ENCODE measurements around the gene GNAI2. TPM values are rescaled to one million over a fixed set of nuclear protein-coding genes. Genes with fewer than 3 reads are reported as not detected.

Gene GNAI2
- total RNA-seq (2014; rRNA removed; shearing (Covaris generic); ENCODE audit: low replicate concordance) = 151 and 174 TPM in 2 replicates

GRCh38 chr3:50235716-50236483 lies at the start of gene GNAI2:
GNAI2 (plus strand) TSS chr3:50236204; CDS start chr3:50236336, 132 bp downstream.
- Histone ChIP-seq H3K9me3 (ENCODE audit: low read length) (no peaks in the 10 kb centered on the region), H3K79me2 (ENCODE audit: low read length) (peaks cover 46% of the 10 kb centered on the region), H3K4me3 (ENCODE audit: low read length) (peak within 1 kb of the TSS; percentile 95), H3K4me1 (ENCODE audit: low read length) (peaks cover 42% of the 10 kb centered on the region), H3K36me3 (ENCODE audit: insufficient read depth, low read length) (peaks cover 10% of the 10 kb centered on the region; the same call in 1 of the 2 replicates), H2AFZ (ENCODE audit: low read length) (no peak within 1 kb of the TSS), H3K27ac (ENCODE audit: low read length) (peak within 1 kb of the TSS; percentile 90), H3K9ac (ENCODE audit: low read length) (peak within 1 kb of the TSS; percentile 95), H3K27me3 (ENCODE audit: low read length) (no peaks in the 10 kb centered on the region), H3K9me2 (replicated peaks; ENCODE audit: insufficient read depth, low read length) (no peaks in the 10 kb centered on the region), H4K20me1 (ENCODE audit: insufficient read depth, low read depth, low read length) (peaks cover 30% of the 10 kb centered on the region), H3K4me2 (ENCODE audit: low read depth, low read length, poor library complexity, severe bottlenecking) (peak within 1 kb of the TSS; percentile 89)
- peak; percentile 99 for DNase-seq

GRCh38 chr3:50187750-50188149 lies 48.3 kb upstream of the GNAI2 start:
- peaks cover 5% of the 10 kb centered on the region; the same call in 1 of the 2 replicates for H3K4me1 ChIP-seq (ENCODE audit: low read length)
- H3K36me3 ChIP-seq (ENCODE audit: insufficient read depth, low read length) = no peaks in the 10 kb centered on the region
- H3K4me2 ChIP-seq (ENCODE audit: low read depth, low read length, poor library complexity, severe bottlenecking) = no peak overlapping the region
- no peak overlapping the region for H2AFZ ChIP-seq (ENCODE audit: low read length)
- 0 out of 2 replicates have a peak, but pooled peaks cover 4% of the 10 kb centered on the region for H4K20me1 ChIP-seq (ENCODE audit: insufficient read depth, low read depth, low read length)
- no peaks in the 10 kb centered on the region for H3K9me3 ChIP-seq (ENCODE audit: low read length)
- H3K79me2 ChIP-seq (ENCODE audit: low read length) = no peaks in the 10 kb centered on the region
- no peak overlapping the region for H3K9ac ChIP-seq (ENCODE audit: low read length)
- H3K4me3 ChIP-seq (ENCODE audit: low read length) = no peak overlapping the region
- no peaks in the 10 kb centered on the region for H3K27me3 ChIP-seq (ENCODE audit: low read length)
- H3K27ac ChIP-seq (ENCODE audit: low read length) = no peak overlapping the region
- no peak for DNase-seq
- H3K9me2 ChIP-seq (replicated peaks; ENCODE audit: insufficient read depth, low read length) = no peaks in the 10 kb centered on the region

GRCh38 chr3:50189274-50189673 lies 46.7 kb upstream of the GNAI2 start:
- DNase-seq = peak; percentile 87
- Histone ChIP-seq H3K79me2 (ENCODE audit: low read length) (no peaks in the 10 kb centered on the region), H3K36me3 (ENCODE audit: insufficient read depth, low read length) (no peaks in the 10 kb centered on the region), H3K27me3 (ENCODE audit: low read length) (no peaks in the 10 kb centered on the region), H3K4me2 (ENCODE audit: low read depth, low read length, poor library complexity, severe bottlenecking) (no peak overlapping the region), H3K4me1 (ENCODE audit: low read length) (peaks cover 5% of the 10 kb centered on the region; the same call in 1 of the 2 replicates), H4K20me1 (ENCODE audit: insufficient read depth, low read depth, low read length) (0 out of 2 replicates have a peak, but pooled peaks cover 4% of the 10 kb centered on the region), H3K9ac (ENCODE audit: low read length) (no peak overlapping the region), H3K4me3 (ENCODE audit: low read length) (no peak overlapping the region), H2AFZ (ENCODE audit: low read length) (no peak overlapping the region), H3K9me3 (ENCODE audit: low read length) (no peaks in the 10 kb centered on the region), H3K27ac (ENCODE audit: low read length) (no peak overlapping the region), H3K9me2 (replicated peaks; ENCODE audit: insufficient read depth, low read length) (no peaks in the 10 kb centered on the region)

- H3K27me3 ChIP-seq (ENCODE audit: low read length) = no peaks in the 10 kb centered on the region
- H3K4me3 ChIP-seq (ENCODE audit: low read length) = no peak overlapping the region
- H4K20me1 ChIP-seq (ENCODE audit: insufficient read depth, low read depth, low read length) = 0 out of 2 replicates have a peak, but pooled peaks cover 4% of the 10 kb centered on the region
- peaks cover 5% of the 10 kb centered on the region; the same call in 1 of the 2 replicates for H3K4me1 ChIP-seq (ENCODE audit: low read length)
- H3K79me2 ChIP-seq (ENCODE audit: low read length) = no peaks in the 10 kb centered on the region
- H3K9me3 ChIP-seq (ENCODE audit: low read length) = no peaks in the 10 kb centered on the region
- H3K36me3 ChIP-seq (ENCODE audit: insufficient read depth, low read length) = no peaks in the 10 kb centered on the region
- H3K9me2 ChIP-seq (replicated peaks; ENCODE audit: insufficient read depth, low read length) = no peaks in the 10 kb centered on the region
- no peak overlapping the region for H3K27ac ChIP-seq (ENCODE audit: low read length)
- H3K4me2 ChIP-seq (ENCODE audit: low read depth, low read length, poor library complexity, severe bottlenecking) = no peak overlapping the region
- H3K9ac ChIP-seq (ENCODE audit: low read length) = no peak overlapping the region
- no peak for DNase-seq
- no peak overlapping the region for H2AFZ ChIP-seq (ENCODE audit: low read length)
Measured at GRCh38 chr3:50189989-50190388, 46.0 kb upstream of the GNAI2 start.

- H3K9ac ChIP-seq (ENCODE audit: low read length) = no peak within 1 kb of the TSS
- no peaks in the 10 kb centered on the region for H3K36me3 ChIP-seq (ENCODE audit: insufficient read depth, low read length)
- 0 out of 2 replicates have a peak, but pooled peaks cover 7% of the 10 kb centered on the region for H4K20me1 ChIP-seq (ENCODE audit: insufficient read depth, low read depth, low read length)
- H3K4me2 ChIP-seq (ENCODE audit: low read depth, low read length, poor library complexity, severe bottlenecking) = no peak within 1 kb of the TSS
- DNase-seq = no peak
- no peak within 1 kb of the TSS for H2AFZ ChIP-seq (ENCODE audit: low read length)
- no peak within 1 kb of the TSS for H3K4me3 ChIP-seq (ENCODE audit: low read length)
- no peaks in the 10 kb centered on the region for H3K9me3 ChIP-seq (ENCODE audit: low read length)
- no peak within 1 kb of the TSS for H3K27ac ChIP-seq (ENCODE audit: low read length)
- H3K27me3 ChIP-seq (ENCODE audit: low read length) = no peaks in the 10 kb centered on the region
- peaks cover 5% of the 10 kb centered on the region; the same call in 1 of the 2 replicates for H3K4me1 ChIP-seq (ENCODE audit: low read length)
- no peaks in the 10 kb centered on the region for H3K79me2 ChIP-seq (ENCODE audit: low read length)
- no peaks in the 10 kb centered on the region for H3K9me2 ChIP-seq (replicated peaks; ENCODE audit: insufficient read depth, low read length)
Measured at GRCh38 chr3:50190936-50191660, 44.9 kb upstream of the GNAI2 start, which contains the start of gene GNAT1. GNAT1 (plus strand) TSS chr3:50191610; CDS start chr3:50191726, 116 bp downstream.

GRCh38 chr3:50192124-50192523 lies 43.9 kb upstream of the GNAI2 start:
- H3K4me3 ChIP-seq (ENCODE audit: low read length) = no peak overlapping the region
- H3K27me3 ChIP-seq (ENCODE audit: low read length) = no peaks in the 10 kb centered on the region
- H3K79me2 ChIP-seq (ENCODE audit: low read length) = no peaks in the 10 kb centered on the region
- H3K9me2 ChIP-seq (replicated peaks; ENCODE audit: insufficient read depth, low read length) = no peaks in the 10 kb centered on the region
- H3K9me3 ChIP-seq (ENCODE audit: low read length) = no peaks in the 10 kb centered on the region
- no peaks in the 10 kb centered on the region for H3K36me3 ChIP-seq (ENCODE audit: insufficient read depth, low read length)
- H3K27ac ChIP-seq (ENCODE audit: low read length) = no peak overlapping the region
- DNase-seq = no peak
- H4K20me1 ChIP-seq (ENCODE audit: insufficient read depth, low read depth, low read length) = 0 out of 2 replicates have a peak, but pooled peaks cover 7% of the 10 kb centered on the region
- no peak overlapping the region for H3K9ac ChIP-seq (ENCODE audit: low read length)
- no peak overlapping the region for H2AFZ ChIP-seq (ENCODE audit: low read length)
- H3K4me2 ChIP-seq (ENCODE audit: low read depth, low read length, poor library complexity, severe bottlenecking) = no peak overlapping the region
- peaks cover 5% of the 10 kb centered on the region; the same call in 1 of the 2 replicates for H3K4me1 ChIP-seq (ENCODE audit: low read length)

- Histone ChIP-seq H4K20me1 (ENCODE audit: insufficient read depth, low read depth, low read length) (0 out of 2 replicates have a peak, but pooled peaks cover 7% of the 10 kb centered on the region), H3K27ac (ENCODE audit: low read length) (no peak overlapping the region), H3K36me3 (ENCODE audit: insufficient read depth, low read length) (no peaks in the 10 kb centered on the region), H3K4me2 (ENCODE audit: low read depth, low read length, poor library complexity, severe bottlenecking) (no peak overlapping the region), H3K27me3 (ENCODE audit: low read length) (no peaks in the 10 kb centered on the region), H3K9me3 (ENCODE audit: low read length) (no peaks in the 10 kb centered on the region), H3K4me1 (ENCODE audit: low read length) (peaks cover 5% of the 10 kb centered on the region; the same call in 1 of the 2 replicates), H2AFZ (ENCODE audit: low read length) (no peak overlapping the region), H3K9ac (ENCODE audit: low read length) (no peak overlapping the region), H3K79me2 (ENCODE audit: low read length) (no peaks in the 10 kb centered on the region), H3K4me3 (ENCODE audit: low read length) (no peak overlapping the region), H3K9me2 (replicated peaks; ENCODE audit: insufficient read depth, low read length) (no peaks in the 10 kb centered on the region)
- peak; percentile 93 for DNase-seq
Measured at GRCh38 chr3:50192689-50193141, 43.3 kb upstream of the GNAI2 start.

GRCh38 chr3:50193286-50193685 lies 42.7 kb upstream of the GNAI2 start:
- no peaks in the 10 kb centered on the region for H3K9me2 ChIP-seq (replicated peaks; ENCODE audit: insufficient read depth, low read length)
- H3K9ac ChIP-seq (ENCODE audit: low read length) = no peak overlapping the region
- H2AFZ ChIP-seq (ENCODE audit: low read length) = no peak overlapping the region
- DNase-seq = no peak
- peaks cover 5% of the 10 kb centered on the region; the same call in 1 of the 2 replicates for H3K4me1 ChIP-seq (ENCODE audit: low read length)
- 0 out of 2 replicates have a peak, but pooled peaks cover 7% of the 10 kb centered on the region for H4K20me1 ChIP-seq (ENCODE audit: insufficient read depth, low read depth, low read length)
- no peak overlapping the region for H3K4me2 ChIP-seq (ENCODE audit: low read depth, low read length, poor library complexity, severe bottlenecking)
- no peak overlapping the region for H3K27ac ChIP-seq (ENCODE audit: low read length)
- no peaks in the 10 kb centered on the region for H3K9me3 ChIP-seq (ENCODE audit: low read length)
- no peak overlapping the region for H3K4me3 ChIP-seq (ENCODE audit: low read length)
- H3K27me3 ChIP-seq (ENCODE audit: low read length) = no peaks in the 10 kb centered on the region
- H3K79me2 ChIP-seq (ENCODE audit: low read length) = no peaks in the 10 kb centered on the region
- H3K36me3 ChIP-seq (ENCODE audit: insufficient read depth, low read length) = no peaks in the 10 kb centered on the region

Data from Karpas-422 (cell line).